ENCODE data around the gene CACNA2D2.
A peak's percentile ranks its signal among the peaks of the same experiment; 100 is the strongest.

The CACNA2D2 gene

GRCh38 chr3:50345008-50345407 is 158.4 kb downstream of the CACNA2D2 start:
- peak overlapping the region; percentile 39 for H3K4me3 ChIP-seq (replicated peaks; ENCODE audit: insufficient read depth, low read length)

GRCh38 chr3:50342813-50343633 is 160.4 kb downstream of the CACNA2D2 start:
- H3K4me3 ChIP-seq (replicated peaks; ENCODE audit: insufficient read depth, low read length), result no peak overlapping the region
- DNase-seq (ENCODE audit: low read depth in 1 of 2, low spot score in 1 of 2), result no peak
- no peak overlapping the region for H3K27ac ChIP-seq (replicated peaks)
- TF ChIP-seq REST (IDR thresholded peaks at IDR 0.05; ENCODE audit: insufficient replicate concordance, low read depth) (no peak), SPI1 (IDR thresholded peaks at IDR 0.05; ENCODE audit: borderline replicate concordance, low read depth) (no peak), GABPA (IDR thresholded peaks at IDR 0.05; ENCODE audit: low read depth) (no peak), CTCF (IDR thresholded peaks at IDR 0.05; ENCODE audit: insufficient read depth, low read length) (no peak), POLR2AphosphoS5 (IDR thresholded peaks at IDR 0.05; ENCODE audit: low read depth) (no peak)
- no peaks in the 10 kb centered on the region for H3K27me3 ChIP-seq (ENCODE audit: insufficient read depth, poor library complexity, severe bottlenecking)

More at GRCh38 chr3:50345008-50345407, 158.4 kb downstream of the CACNA2D2 start:
- no peak overlapping the region for H3K27ac ChIP-seq (replicated peaks)
- H3K27me3 ChIP-seq (ENCODE audit: insufficient read depth, poor library complexity, severe bottlenecking), result no peaks in the 10 kb centered on the region
- DNase-seq (ENCODE audit: low read depth in 1 of 2, low spot score in 1 of 2), result no peak
- no peak for TF ChIP-seq GABPA (IDR thresholded peaks at IDR 0.05; ENCODE audit: low read depth)
- TF ChIP-seq CTCF (IDR thresholded peaks at IDR 0.05; ENCODE audit: insufficient read depth, low read length), result no peak
- TF ChIP-seq POLR2AphosphoS5 (IDR thresholded peaks at IDR 0.05; ENCODE audit: low read depth), result no peak
- no peak for TF ChIP-seq SPI1 (IDR thresholded peaks at IDR 0.05; ENCODE audit: borderline replicate concordance, low read depth)
- no peak for TF ChIP-seq REST (IDR thresholded peaks at IDR 0.05; ENCODE audit: insufficient replicate concordance, low read depth)

GRCh38 chr3:50341996-50342650 is 161.3 kb downstream of the CACNA2D2 start:
- H3K27me3 ChIP-seq (ENCODE audit: insufficient read depth, poor library complexity, severe bottlenecking), result no peaks in the 10 kb centered on the region
- no peak for TF ChIP-seq POLR2AphosphoS5 (IDR thresholded peaks at IDR 0.05; ENCODE audit: low read depth)
- no peak for DNase-seq (ENCODE audit: low read depth in 1 of 2, low spot score in 1 of 2)
- H3K27ac ChIP-seq (replicated peaks), result peak overlapping the region; percentile 99
- H3K4me3 ChIP-seq (replicated peaks; ENCODE audit: insufficient read depth, low read length), result no peak overlapping the region

- H3K27me3 ChIP-seq (ENCODE audit: insufficient read depth, poor library complexity, severe bottlenecking), result no peaks in the 10 kb centered on the region
- TF ChIP-seq POLR2AphosphoS5 (IDR thresholded peaks at IDR 0.05; ENCODE audit: low read depth) (no peak), GABPA (IDR thresholded peaks at IDR 0.05; ENCODE audit: low read depth) (no peak), SPI1 (IDR thresholded peaks at IDR 0.05; ENCODE audit: borderline replicate concordance, low read depth) (no peak), REST (IDR thresholded peaks at IDR 0.05; ENCODE audit: insufficient replicate concordance, low read depth) (no peak), CTCF (IDR thresholded peaks at IDR 0.05; ENCODE audit: insufficient read depth, low read length) (no peak)
- no peak for DNase-seq (ENCODE audit: low read depth in 1 of 2, low spot score in 1 of 2)
- H3K27ac ChIP-seq (replicated peaks), result peak overlapping the region; percentile 99
- peak overlapping the region; percentile 68 for H3K4me3 ChIP-seq (replicated peaks; ENCODE audit: insufficient read depth, low read length)
These were observed 161.9 kb downstream of the CACNA2D2 start for GRCh38 chr3:50341537-50341936.
